PC-3 (cell line): Measurements from ENCODE around the gene TUT1. TPM values are rescaled to one million over a fixed set of nuclear protein-coding genes. Genes with fewer than 3 reads are reported as not detected.

ENCODE experiments used
- ATAC-seq: fragments of 200-7000 bp; cut with Tn5 transposase; 2 replicates; pipeline ENCODE4 v1.9.1; 2020; ENCODE audit warnings: mild to moderate bottlenecking, moderate library complexity
- BruUV-seq: library from RNA; stranded (reverse); fragments of 400-500 nt; replicated peaks from 2 replicates; lab custom pipeline; 2021; lab: Mats Ljungman, UMichigan
- CTCF ChIA-PET: fragments of 300-600 bp; sonication (Branson Sonifier 250); formaldehyde crosslinking; loops from one replicate; lab custom pipeline; 2022; ENCODE audit warnings: antibody characterized with exemption; lab: Charles Lee
- POLR2A ChIA-PET: fragments of 300-600 bp; sonication (Branson Sonifier 250); formaldehyde crosslinking; loops from one replicate; lab custom pipeline; 2022; ENCODE audit warnings: antibody characterized with exemption; ENCODE audit not compliant: unreplicated experiment; lab: Charles Lee
- DNase-seq: peaks from one replicate; pipeline ENCODE4 v3.0.0-alpha.2; 2015
- H2AFZ ChIP-seq: fragments of 300-600 bp; sonication (generic); 2 replicates; pipeline ENCODE4 v1.6.0; 2016; ENCODE audit warnings: antibody characterized with exemption, low read length
- H3F3A ChIP-seq: fragments of 300-600 bp; sonication (generic); one replicate; pipeline ENCODE4 v1.6.0; 2017; ENCODE audit warnings: antibody characterized with exemption, low read length, control low read depth, mild to moderate bottlenecking; ENCODE audit not compliant: unreplicated experiment
- H3K27ac ChIP-seq: fragments of 300-600 bp; sonication (generic); 2 replicates; pipeline ENCODE4 v1.5.1; 2016; ENCODE audit warnings: mild to moderate bottlenecking, low read length
- H3K27me3 ChIP-seq: fragments of 300-600 bp; sonication (generic); 2 replicates; pipeline ENCODE4 v1.6.1; 2016; ENCODE audit warnings: low read length, mixed read lengths
- H3K36me3 ChIP-seq: fragments of 300-600 bp; sonication (generic); 2 replicates; pipeline ENCODE4 v1.6.1; 2016; ENCODE audit warnings: low read depth, mixed run types, low read length, mixed read lengths
- H3K4me1 ChIP-seq: fragments of 300-600 bp; sonication (generic); 2 replicates; pipeline ENCODE4 v1.5.1; 2016; ENCODE audit warnings: low read length; ENCODE audit not compliant: insufficient read depth
- H3K4me2 ChIP-seq: fragments of 300-600 bp; sonication (generic); 2 replicates; pipeline ENCODE4 v1.6.0; 2016; ENCODE audit warnings: low read length
- H3K4me3 ChIP-seq: fragments of 300-600 bp; sonication (generic); 2 replicates; pipeline ENCODE4 v1.5.1; 2016; ENCODE audit warnings: mild to moderate bottlenecking, low read length, mixed read lengths
- H3K79me2 ChIP-seq: fragments of 300-600 bp; sonication (generic); 2 replicates; pipeline ENCODE4 v1.6.1; 2017; ENCODE audit warnings: low read length, mixed read lengths
- H3K9ac ChIP-seq: fragments of 300-600 bp; sonication (generic); 2 replicates; pipeline ENCODE4 v1.6.0; 2016; ENCODE audit warnings: mild to moderate bottlenecking, low read length
- H3K9me2 ChIP-seq: fragments of 300-600 bp; sonication (generic); replicated peaks from 2 replicates; pipeline ENCODE4 v1.6.1; 2016; ENCODE audit warnings: mixed run types, low read length, mixed read lengths
- H3K9me3 ChIP-seq: fragments of 300-600 bp; sonication (generic); 2 replicates; pipeline ENCODE4 v1.6.1; 2016; ENCODE audit warnings: low read length, mixed read lengths
- H4K20me1 ChIP-seq: fragments of 300-600 bp; sonication (generic); 2 replicates; pipeline ENCODE4 v1.6.1; 2016; ENCODE audit warnings: low read length, mixed read lengths
- EZH2 ChIP-seq: fragments of 300-600 bp; sonication (generic); IDR thresholded peaks from one replicate; pipeline ENCODE4 v1.6.1; 2017; ENCODE audit warnings: antibody characterized with exemption, mild to moderate bottlenecking, low read length; ENCODE audit not compliant: unreplicated experiment
- EZH2phosphoT487 ChIP-seq: fragments of 300-600 bp; sonication (generic); IDR thresholded peaks from 2 replicates; pipeline ENCODE4 v1.6.1; 2018; ENCODE audit warnings: mild to moderate bottlenecking, antibody characterized with exemption, low read length, borderline replicate concordance
- intact Hi-C: fragments of 100-400 bp; cut with micrococcal nuclease; formaldehyde crosslinking; loops from 2 replicates; pipeline ENCODE4 v1.9.0; 2023
- total RNA-seq: library from RNA; depleted of rRNA; stranded (reverse); fragments of >200 nt; gene quantifications from 2 replicates; pipeline ENCODE4 v1.2.3, GENCODE V29; 2014
- TF ChIP-seq, protein P1 (sequence below): fragments of 300-600 bp; sonication (generic); conservative IDR thresholded peaks from 2 replicates; pipeline ENCODE4 v1.5.1; 2017; ENCODE audit warnings: antibody characterized with exemption, low read depth, mild to moderate bottlenecking, low read length

The TUT1 gene
- total RNA-seq, 1 experiment from 2014 or later = 17.8 TPM

DNA sequence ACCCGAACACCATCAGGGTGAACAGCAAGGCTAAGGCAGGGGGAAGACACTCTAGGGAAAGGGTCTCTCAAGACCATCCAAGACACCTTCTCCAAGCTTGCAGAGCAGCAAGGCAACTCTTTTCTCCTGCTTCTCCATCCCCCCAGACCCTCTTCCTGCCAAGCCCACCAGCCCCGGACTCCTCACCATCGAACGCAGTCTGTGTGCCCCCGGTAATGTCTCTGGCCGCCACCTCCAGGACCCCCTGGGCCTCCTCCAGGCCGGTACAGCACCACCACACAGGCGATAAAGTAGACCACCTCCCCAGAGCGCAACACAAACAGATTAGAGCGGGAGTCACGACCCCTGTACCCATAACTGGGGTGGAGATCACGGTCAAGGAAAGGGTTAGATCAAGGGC, 17.5 kb upstream of the TUT1 start:
- intact Hi-C loops = no loop called here
- H3K27ac ChIP-seq = no peak overlapping the region
- no peak overlapping the region for H3K4me3 ChIP-seq
- H4K20me1 ChIP-seq = no peaks in the 10 kb centered on the region
- peaks cover 12% of the 10 kb centered on the region; the same call in 1 of the 2 replicates for H3K79me2 ChIP-seq
- no peak overlapping the region for H2AFZ ChIP-seq
- H3K9ac ChIP-seq = no peak overlapping the region
- no peaks in the 10 kb centered on the region for H3K9me3 ChIP-seq
- H3F3A ChIP-seq = peaks cover 4% of the 10 kb centered on the region
- no peaks in the 10 kb centered on the region for H3K9me2 ChIP-seq
- no peak overlapping the region for H3K4me2 ChIP-seq
- POLR2A ChIA-PET = no interaction called here
- peaks cover 17% of the 10 kb centered on the region for H3K4me1 ChIP-seq
- DNase-seq = no peak
- no peak for ATAC-seq
- no peak for TF ChIP-seq EZH2phosphoT487
- TF ChIP-seq, protein P1, sequence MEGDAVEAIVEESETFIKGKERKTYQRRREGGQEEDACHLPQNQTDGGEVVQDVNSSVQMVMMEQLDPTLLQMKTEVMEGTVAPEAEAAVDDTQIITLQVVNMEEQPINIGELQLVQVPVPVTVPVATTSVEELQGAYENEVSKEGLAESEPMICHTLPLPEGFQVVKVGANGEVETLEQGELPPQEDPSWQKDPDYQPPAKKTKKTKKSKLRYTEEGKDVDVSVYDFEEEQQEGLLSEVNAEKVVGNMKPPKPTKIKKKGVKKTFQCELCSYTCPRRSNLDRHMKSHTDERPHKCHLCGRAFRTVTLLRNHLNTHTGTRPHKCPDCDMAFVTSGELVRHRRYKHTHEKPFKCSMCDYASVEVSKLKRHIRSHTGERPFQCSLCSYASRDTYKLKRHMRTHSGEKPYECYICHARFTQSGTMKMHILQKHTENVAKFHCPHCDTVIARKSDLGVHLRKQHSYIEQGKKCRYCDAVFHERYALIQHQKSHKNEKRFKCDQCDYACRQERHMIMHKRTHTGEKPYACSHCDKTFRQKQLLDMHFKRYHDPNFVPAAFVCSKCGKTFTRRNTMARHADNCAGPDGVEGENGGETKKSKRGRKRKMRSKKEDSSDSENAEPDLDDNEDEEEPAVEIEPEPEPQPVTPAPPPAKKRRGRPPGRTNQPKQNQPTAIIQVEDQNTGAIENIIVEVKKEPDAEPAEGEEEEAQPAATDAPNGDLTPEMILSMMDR = no peak
- TF ChIP-seq EZH2 = no peak
- CTCF ChIA-PET = no interaction called here
- no peaks in the 10 kb centered on the region for H3K36me3 ChIP-seq
- BruUV-seq = no TSS peak
- no peaks in the 10 kb centered on the region for H3K27me3 ChIP-seq

DNA sequence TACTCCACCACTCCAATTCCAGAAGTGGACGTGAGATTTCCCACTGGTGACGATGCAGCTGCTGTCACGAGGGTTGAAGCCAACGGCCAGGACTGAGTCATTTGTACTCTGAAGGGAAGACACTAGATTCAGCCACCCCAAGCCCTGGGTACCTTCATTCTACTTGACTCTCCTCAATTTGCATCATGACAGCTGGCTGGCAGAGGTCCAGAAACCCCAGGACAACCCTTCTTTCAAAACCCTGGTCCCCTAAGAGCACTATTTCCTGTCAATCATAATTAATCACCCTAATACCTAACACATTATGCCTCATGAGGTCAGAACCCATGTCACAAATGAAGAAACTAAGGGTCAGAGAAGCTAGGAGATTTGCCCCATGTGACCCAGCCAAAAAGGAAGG, 16.4 kb upstream of the TUT1 start:
- Histone ChIP-seq H3K36me3 (no peaks in the 10 kb centered on the region), H3K27ac (no peak overlapping the region), H3K9me2 (no peaks in the 10 kb centered on the region), H3K4me2 (no peak overlapping the region), H3K27me3 (no peaks in the 10 kb centered on the region), H3K4me3 (no peak overlapping the region), H3K4me1 (peaks cover 8% of the 10 kb centered on the region), H3K9me3 (no peaks in the 10 kb centered on the region), H3K9ac (no peak overlapping the region), H3F3A (no peaks in the 10 kb centered on the region), H4K20me1 (no peaks in the 10 kb centered on the region), H3K79me2 (peaks cover 12% of the 10 kb centered on the region; the same call in 1 of the 2 replicates), H2AFZ (no peak overlapping the region)
- ChIA-PET POLR2A (no interaction called here), CTCF (no interaction called here)
- intact Hi-C loops = no loop called here
- no TSS peak for BruUV-seq
- DNase-seq (no peak), ATAC-seq (no peak)
- TF ChIP-seq EZH2 (no peak), EZH2phosphoT487 (no peak)
- TF ChIP-seq, protein P1 = no peak

DNA sequence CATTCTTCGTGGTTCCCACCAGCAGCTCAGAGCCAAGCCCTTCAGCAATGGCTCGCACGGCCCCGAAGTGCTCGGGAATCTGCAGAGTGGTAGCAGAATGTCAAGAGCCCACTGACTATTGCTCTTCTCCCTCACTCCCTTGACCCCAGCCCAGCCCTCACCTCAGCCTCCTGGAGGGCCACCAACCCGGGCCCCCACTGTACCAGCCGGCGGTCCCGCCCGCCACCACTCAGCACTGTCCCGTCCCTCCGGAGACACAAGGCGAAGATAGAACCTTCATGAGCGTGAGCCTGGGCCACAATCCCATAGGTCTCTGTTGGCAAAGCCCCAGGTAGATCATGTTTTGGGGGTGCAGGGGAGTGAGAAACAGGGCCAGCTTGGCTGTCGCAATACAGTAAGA, 14.6 kb upstream of the TUT1 start:
- H3K36me3 ChIP-seq = no peaks in the 10 kb centered on the region
- BruUV-seq = no TSS peak
- H2AFZ ChIP-seq = no peak overlapping the region
- H3K9me3 ChIP-seq = no peaks in the 10 kb centered on the region
- H3K4me3 ChIP-seq = no peak overlapping the region
- H3F3A ChIP-seq = no peaks in the 10 kb centered on the region
- H3K4me2 ChIP-seq = no peak overlapping the region
- CTCF ChIA-PET = interaction anchor here (0.8 kb wide), 1 partner anchor 12 kb away, joined by 3 read pairs; no protein-coding TSS in a partner anchor
- no peaks in the 10 kb centered on the region for H3K9me2 ChIP-seq
- H4K20me1 ChIP-seq = no peaks in the 10 kb centered on the region
- POLR2A ChIA-PET = interaction anchor here (0.5 kb wide), 1 partner anchor 47 kb away, joined by 4 read pairs; the partner anchor contains the start of gene INTS5
- H3K27ac ChIP-seq = no peak overlapping the region
- H3K4me1 ChIP-seq = peaks cover 9% of the 10 kb centered on the region
- ATAC-seq (no peak), DNase-seq (no peak)
- peaks cover 11% of the 10 kb centered on the region for H3K79me2 ChIP-seq
- TF ChIP-seq EZH2 (no peak), EZH2phosphoT487 (no peak)
- TF ChIP-seq, protein P1 = no peak
- no peaks in the 10 kb centered on the region for H3K27me3 ChIP-seq
- intact Hi-C loops = no loop called here
- no peak overlapping the region for H3K9ac ChIP-seq
